Erythroblast (primary cell): ENCODE data around the gene ZNF385C.

Experiments used
- GATA1 ChIP-seq: IDR thresholded peaks from 2 replicates; pipeline ENCODE4 v1.6.1; 2011; ENCODE audit warnings: low read depth, mild to moderate bottlenecking, control low read depth, low read length, moderate library complexity
- POLR2A ChIP-seq: IDR thresholded peaks from 2 replicates; pipeline ENCODE4 v1.6.1; 2011; ENCODE audit warnings: mild to moderate bottlenecking, low read length

DNA sequence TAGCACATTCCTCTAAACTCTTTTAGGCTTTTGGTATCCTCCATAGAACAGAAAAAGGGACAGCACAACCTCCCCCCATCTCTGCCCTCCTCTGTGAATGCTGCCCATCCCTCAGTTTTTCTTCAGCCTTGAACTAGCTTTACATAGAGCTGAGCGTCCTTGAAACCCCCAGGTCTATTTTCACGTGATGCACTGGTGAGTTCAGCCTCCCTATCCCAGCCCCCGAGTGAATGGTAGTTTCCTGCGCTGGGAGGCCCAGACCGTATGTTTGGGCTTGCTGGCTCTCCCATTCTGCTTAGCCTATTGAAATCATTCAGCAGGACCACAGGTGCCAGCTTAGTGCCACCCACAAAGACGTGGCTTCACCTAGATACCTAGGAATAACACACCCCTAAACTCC, 22.5 kb downstream of the ZNF385C start:
- no peak for TF ChIP-seq POLR2A
- TF ChIP-seq GATA1 = no peak
